IPS-15b (cell line): ENCODE measurements around the gene DRG2.

Experiments used
- H3K27me3 ChIP-seq: one replicate; pipeline ENCODE4 v1.6.1; 2013; ENCODE audit warnings: low read length; ENCODE audit not compliant: control insufficient read depth, insufficient read depth
- H3K36me3 ChIP-seq: one replicate; pipeline ENCODE4 v1.6.1; 2013; ENCODE audit warnings: low read length; ENCODE audit not compliant: control insufficient read depth, insufficient read depth
- H3K4me1 ChIP-seq: one replicate; pipeline ENCODE4 v1.6.1; 2013; ENCODE audit warnings: mild to moderate bottlenecking, low read length; ENCODE audit not compliant: control insufficient read depth, insufficient read depth
- H3K4me3 ChIP-seq: one replicate; pipeline ENCODE4 v1.5.1; 2013; ENCODE audit warnings: low read depth, low read length
- H3K9ac ChIP-seq: one replicate; pipeline ENCODE4 v1.6.1; 2013; ENCODE audit warnings: low read depth, mild to moderate bottlenecking, low read length
- H3K9me3 ChIP-seq: one replicate; pipeline ENCODE4 v1.6.1; 2013; ENCODE audit warnings: mild to moderate bottlenecking, low read length; ENCODE audit not compliant: control insufficient read depth, insufficient read depth

DRG2 gene

GRCh38 chr17:18155179-18155578 is 67.4 kb downstream of the DRG2 start:
- H3K9ac ChIP-seq = no peak overlapping the region
- no peaks in the 10 kb centered on the region for H3K9me3 ChIP-seq
- H3K27me3 ChIP-seq = no peaks in the 10 kb centered on the region
- H3K36me3 ChIP-seq = no peaks in the 10 kb centered on the region
- H3K4me3 ChIP-seq = no peak overlapping the region
- H3K4me1 ChIP-seq = no peaks in the 10 kb centered on the region

- no peaks in the 10 kb centered on the region for H3K4me1 ChIP-seq
- no peaks in the 10 kb centered on the region for H3K27me3 ChIP-seq
- no peaks in the 10 kb centered on the region for H3K36me3 ChIP-seq
- H3K4me3 ChIP-seq = no peak overlapping the region
- no peaks in the 10 kb centered on the region for H3K9me3 ChIP-seq
- peak overlapping the region; percentile 13 for H3K9ac ChIP-seq
These were observed 68.6 kb downstream of the DRG2 start for GRCh38 chr17:18156171-18156975.

GRCh38 chr17:18156976-18157280 is 69.2 kb downstream of the DRG2 start:
- Histone ChIP-seq H3K9ac (no peak overlapping the region), H3K4me1 (no peaks in the 10 kb centered on the region), H3K4me3 (no peak overlapping the region), H3K27me3 (no peaks in the 10 kb centered on the region), H3K9me3 (no peaks in the 10 kb centered on the region), H3K36me3 (no peaks in the 10 kb centered on the region)
